Nephron (organoid): ENCODE data around the gene CLEC4F.
"Not testable (repeated sequence)": the region's sequence is repeated elsewhere in the genome, so short reads cannot be mapped to it uniquely, and the experiment has no call there.

ENCODE experiments used
- H3K27ac Mint-ChIP-seq, 3 experiments: 2 replicates each; pipeline ENCODE4 v1.8.0; 2020; ENCODE audit warnings: mixed read lengths in 3 of 3, mild to moderate bottlenecking in 2 of 3, moderate library complexity in 1 of 3
- H3K27me3 Mint-ChIP-seq: 2 replicates; pipeline ENCODE4 v1.8.0; 2021; ENCODE audit warnings: low read depth, mild to moderate bottlenecking, moderate library complexity, mixed read lengths
- H3K36me3 Mint-ChIP-seq: 2 replicates; pipeline ENCODE4 v1.8.0; 2020; ENCODE audit warnings: low read depth, mixed read lengths
- H3K4me1 Mint-ChIP-seq: 2 replicates; pipeline ENCODE4 v1.8.0; 2020; ENCODE audit warnings: mixed read lengths
- H3K4me3 Mint-ChIP-seq, 3 experiments: 2 replicates each; pipeline ENCODE4 v1.8.0; 2020; ENCODE audit warnings: mild to moderate bottlenecking in 3 of 3, mixed read lengths in 3 of 3, moderate library complexity in 2 of 3
- H3K9me3 Mint-ChIP-seq: 2 replicates; pipeline ENCODE4 v1.8.0; 2020; ENCODE audit warnings: mixed read lengths
- CTCF ChIP-seq, 3 experiments: fragments of 200-600 bp; sonication (generic); IDR thresholded peaks; one replicate each; pipeline ENCODE4 v1.5.0; 2021; ENCODE audit warnings: antibody characterized with exemption in 3 of 3; ENCODE audit not compliant: unreplicated experiment in 3 of 3

CLEC4F gene

GRCh38 chr2:70807828-70808118 lies 12.6 kb downstream of the CLEC4F start:
- no peaks in the 10 kb centered on the region for H3K4me1 Mint-ChIP-seq
- peaks cover 36% of the 10 kb centered on the region for H3K27me3 Mint-ChIP-seq
- no peaks in the 10 kb centered on the region for H3K9me3 Mint-ChIP-seq
- no peak overlapping the region for H3K4me3 Mint-ChIP-seq
- H3K36me3 Mint-ChIP-seq, result no peaks in the 10 kb centered on the region
- TF ChIP-seq CTCF (IDR thresholded peaks at IDR 0.05; ENCODE audit: unreplicated experiment in 3 of 3), result no peak
- H3K27ac Mint-ChIP-seq, result no peak overlapping the region

- Mint-ChIP-seq H3K27ac (no peak overlapping the region), H3K4me3 (no peak overlapping the region), H3K9me3 (no peaks in the 10 kb centered on the region), H3K36me3 (no peaks in the 10 kb centered on the region), H3K4me1 (no peaks in the 10 kb centered on the region), H3K27me3 (peaks cover 35% of the 10 kb centered on the region)
- TF ChIP-seq CTCF (IDR thresholded peaks at IDR 0.05; ENCODE audit: unreplicated experiment in 3 of 3), result no peak
These were observed 13.1 kb downstream of the CLEC4F start for GRCh38 chr2:70807102-70807827.

- Mint-ChIP-seq H3K9me3 (no peaks in the 10 kb centered on the region), H3K4me1 (no peaks in the 10 kb centered on the region)
These were observed 13.8 kb downstream of the CLEC4F start for GRCh38 chr2:70806620-70807019.

GRCh38 chr2:70806013-70806412 lies 14.4 kb downstream of the CLEC4F start:
- Mint-ChIP-seq H3K4me3 (no peak overlapping the region), H3K4me1 (no peaks in the 10 kb centered on the region), H3K36me3 (no peaks in the 10 kb centered on the region), H3K9me3 (no peaks in the 10 kb centered on the region), H3K27ac (no peak overlapping the region), H3K27me3 (peaks cover 28% of the 10 kb centered on the region)
- no peak for TF ChIP-seq CTCF (IDR thresholded peaks at IDR 0.05; ENCODE audit: unreplicated experiment in 3 of 3)

More at GRCh38 chr2:70806620-70807019, 13.8 kb downstream of the CLEC4F start:
- Mint-ChIP-seq H3K27ac (no peak overlapping the region), H3K4me3 (no peak overlapping the region), H3K27me3 (peaks cover 32% of the 10 kb centered on the region), H3K36me3 (no peaks in the 10 kb centered on the region)
- no peak for TF ChIP-seq CTCF (IDR thresholded peaks at IDR 0.05; ENCODE audit: unreplicated experiment in 3 of 3)

GRCh38 chr2:70801607-70802263 lies 18.7 kb downstream of the CLEC4F start:
- peaks cover 36% of the 10 kb centered on the region for H3K27me3 Mint-ChIP-seq
- peaks cover 4% of the 10 kb centered on the region for H3K4me1 Mint-ChIP-seq
- no peak overlapping the region for H3K27ac Mint-ChIP-seq
- peaks cover 14% of the 10 kb centered on the region for H3K9me3 Mint-ChIP-seq
- TF ChIP-seq CTCF (IDR thresholded peaks at IDR 0.05; ENCODE audit: unreplicated experiment in 3 of 3), result no peak
- no peak overlapping the region for H3K4me3 Mint-ChIP-seq
- no peaks in the 10 kb centered on the region for H3K36me3 Mint-ChIP-seq

- Mint-ChIP-seq H3K27ac (no peak overlapping the region), H3K36me3 (no peaks in the 10 kb centered on the region)
These were observed 20.7 kb downstream of the CLEC4F start for GRCh38 chr2:70799706-70800105.

GRCh38 chr2:70797996-70798395 lies 22.4 kb downstream of the CLEC4F start:
- H3K27me3 Mint-ChIP-seq, result peaks cover 41% of the 10 kb centered on the region

More at GRCh38 chr2:70799706-70800105, 20.7 kb downstream of the CLEC4F start:
- TF ChIP-seq CTCF (IDR thresholded peaks at IDR 0.05; ENCODE audit: unreplicated experiment in 3 of 3), result no peak
- H3K4me1 Mint-ChIP-seq, result peaks cover 4% of the 10 kb centered on the region
- H3K4me3 Mint-ChIP-seq, result no peak overlapping the region
- H3K9me3 Mint-ChIP-seq, result peaks cover 14% of the 10 kb centered on the region
- peaks cover 27% of the 10 kb centered on the region for H3K27me3 Mint-ChIP-seq

More at GRCh38 chr2:70797996-70798395, 22.4 kb downstream of the CLEC4F start:
- not testable (repeated sequence) for H3K4me3 Mint-ChIP-seq, H3K36me3 Mint-ChIP-seq, H3K4me1 Mint-ChIP-seq, H3K27ac Mint-ChIP-seq
- peaks cover 17% of the 10 kb centered on the region for H3K9me3 Mint-ChIP-seq
